HepG2 (cell line): Measurements from ENCODE around the gene WDR48. TPM values are rescaled to one million over a fixed set of nuclear protein-coding genes. Genes with fewer than 3 reads are reported as not detected.
A peak's percentile ranks its signal among the peaks of the same experiment; 100 is the strongest.

Experiments
- ATAC-seq: fragments of 200-7000 bp; cut with Tn5 transposase; 3 replicates; pipeline ENCODE4 v1.9.1; 2020; ENCODE audit warnings: mild to moderate bottlenecking, moderate library complexity
- Bru-seq: library from RNA; stranded (reverse); fragments of 400-500 nt; gene quantifications from one replicate; lab custom pipeline; 2021; lab: Mats Ljungman, UMichigan
- BruChase-seq, 2 experiments: library from RNA; stranded (reverse); fragments of 400-500 nt; gene quantifications; one replicate each; lab custom pipeline; 2021; lab: Mats Ljungman, UMichigan
- BruUV-seq: library from RNA; stranded (reverse); fragments of 400-500 nt; replicated peaks from 2 replicates; lab custom pipeline; 2021; lab: Mats Ljungman, UMichigan
- CTCF ChIA-PET: fragments of 300-600 bp; formaldehyde crosslinking; extraction: SDS; loops from one replicate; lab custom pipeline; 2021; ENCODE audit warnings: low total read pairs, inconsistent platforms, low intra/inter-chr PET ratio; lab: Yijun Ruan, JAX
- POLR2A ChIA-PET: fragments of 350-600 bp; sonication (Branson Sonifier 250); formaldehyde crosslinking; loops from one replicate; lab custom pipeline; 2020; ENCODE audit warnings: antibody characterized with exemption, inconsistent platforms; lab: Yijun Ruan, JAX
- DNase-seq: peaks from one replicate; pipeline ENCODE4 v3.0.0-alpha.2; 2015; ENCODE audit warnings: low spot score
- FAIRE-seq: peaks from 3 replicates; lab custom pipeline; 2011; peaks lifted over from hg19 to GRCh38; lab: Jason Lieb, UNC
- H2AFZ ChIP-seq: one replicate; pipeline ENCODE4 v1.6.1; 2011; ENCODE audit warnings: low read length, inconsistent platforms
- H3K27ac ChIP-seq: fragments of 300-600 bp; 3 replicates; pipeline ENCODE4 v1.8.0; 2011; ENCODE audit warnings: mixed run types, mild to moderate bottlenecking, mixed read lengths, low read length, inconsistent platforms; ENCODE audit not compliant: insufficient read depth; ENCODE audit errors: extremely low read length
- H3K27me3 ChIP-seq, 2 experiments: fragments of 200-600 bp in 1 of 2; 2 replicates in 1 of 2; 3 replicates in 1 of 2; pipeline versions ENCODE4 v1.6.0 to v1.8.0; 2011; ENCODE audit warnings: low read length in 2 of 2, mild to moderate bottlenecking in 2 of 2, moderate library complexity in 2 of 2, inconsistent platforms in 1 of 2; ENCODE audit not compliant: insufficient read depth in 2 of 2, control insufficient read depth in 1 of 2
- H3K36me3 ChIP-seq, 2 experiments: fragments of 200-600 bp in 1 of 2; replicated peaks in 1 of 2; 2 replicates in 1 of 2; 3 replicates in 1 of 2; pipeline versions ENCODE4 v1.5.1 to v1.8.0; 2011; ENCODE audit warnings: low read length in 2 of 2, inconsistent platforms in 1 of 2; ENCODE audit not compliant: insufficient read depth in 2 of 2, control insufficient read depth in 1 of 2
- H3K4me1 ChIP-seq: 2 replicates; pipeline ENCODE4 v1.5.1; 2012; ENCODE audit warnings: low read length, inconsistent platforms; ENCODE audit not compliant: insufficient read depth
- H3K4me2 ChIP-seq: 2 replicates; pipeline ENCODE4 v1.6.0; 2011; ENCODE audit warnings: low read depth, low read length, inconsistent platforms
- H3K4me3 ChIP-seq, 3 experiments: fragments of 200-600 bp in 1 of 3; sonication (generic), shearing (Covaris generic) in 1 of 3; replicated peaks in 1 of 3; 2 replicates each; pipeline ENCODE4 v1.5.1; 2011 to 2016; ENCODE audit warnings: low read length in 3 of 3, inconsistent platforms in 2 of 3, low read depth in 2 of 3, mild to moderate bottlenecking in 2 of 3, control low read depth in 1 of 3, mixed read lengths in 1 of 3; ENCODE audit not compliant: insufficient read depth in 1 of 3
- H3K79me2 ChIP-seq: one replicate; pipeline ENCODE4 v1.6.1; 2011; ENCODE audit warnings: low read length, inconsistent platforms; ENCODE audit not compliant: insufficient read depth
- H3K9ac ChIP-seq: 2 replicates; pipeline ENCODE4 v1.6.0; 2011; ENCODE audit warnings: mild to moderate bottlenecking, low read depth, low read length, inconsistent platforms; ENCODE audit not compliant: insufficient read depth
- H3K9me3 ChIP-seq: 2 replicates; pipeline ENCODE4 v1.5.1; 2012; ENCODE audit warnings: mild to moderate bottlenecking, low read length
- H4K20me1 ChIP-seq: 2 replicates; pipeline ENCODE4 v1.6.0; 2011; ENCODE audit warnings: inconsistent platforms, mild to moderate bottlenecking, low read length, moderate library complexity; ENCODE audit not compliant: insufficient read depth
- AGO2 ChIP-seq: fragments of 200-400 bp; formaldehyde crosslinking; optimal IDR thresholded peaks from 2 replicates; pipeline ENCODE3; 2017; ENCODE audit warnings: mild to moderate bottlenecking, low read depth, low read length, moderate library complexity
- GPN1 ChIP-seq: sonication (generic); formaldehyde crosslinking; IDR thresholded peaks from 2 replicates; pipeline ENCODE4 v1.5.1; 2020; ENCODE audit warnings: missing genetic modification reagents, borderline replicate concordance
- HOXA3 ChIP-seq: sonication (generic); formaldehyde crosslinking; IDR thresholded peaks from 2 replicates; pipeline ENCODE4 v1.5.0; 2020; ENCODE audit warnings: missing genetic modification reagents
- ISL2 ChIP-seq: sonication (generic); formaldehyde crosslinking; IDR thresholded peaks from 2 replicates; pipeline ENCODE4 v1.5.0; 2020; ENCODE audit warnings: missing genetic modification reagents
- KDM3A ChIP-seq: IDR thresholded peaks from 2 replicates; pipeline ENCODE4 v1.6.1; 2018; ENCODE audit warnings: low read depth, missing compliant biosample characterization
- MBD4 ChIP-seq: IDR thresholded peaks from 2 replicates; pipeline ENCODE4 v1.6.1; 2012; ENCODE audit warnings: low read length, inconsistent platforms, borderline replicate concordance
- PTBP1 ChIP-seq: fragments of 200-400 bp; formaldehyde crosslinking; IDR thresholded peaks from 2 replicates; pipeline ENCODE4 v1.6.1; 2018; ENCODE audit warnings: low read length, low read depth; ENCODE audit not compliant: poor library complexity, severe bottlenecking
- RFXAP ChIP-seq: sonication (generic); formaldehyde crosslinking; IDR thresholded peaks from 2 replicates; pipeline ENCODE4 v1.4.0; 2020; ENCODE audit warnings: missing genetic modification reagents, borderline replicate concordance
- SKI ChIP-seq: fragments of 450-650 bp; IDR thresholded peaks from one replicate; pipeline ENCODE4 v1.6.1; 2018; ENCODE audit warnings: mild to moderate bottlenecking; ENCODE audit not compliant: partially characterized antibody
- ZC3H4 ChIP-seq: sonication (generic); formaldehyde crosslinking; IDR thresholded peaks from 2 replicates; pipeline ENCODE4 v1.4.0; 2020; ENCODE audit warnings: missing genetic modification reagents, borderline replicate concordance
- ZFX ChIP-seq: sonication (generic); formaldehyde crosslinking; IDR thresholded peaks from 2 replicates; pipeline ENCODE4 v1.4.0; 2020; ENCODE audit warnings: mild to moderate bottlenecking, low read depth, missing genetic modification reagents, moderate library complexity
- ZNF746 ChIP-seq: sonication (generic); formaldehyde crosslinking; IDR thresholded peaks from 2 replicates; pipeline ENCODE4 v1.8.0; 2022; ENCODE audit warnings: mild to moderate bottlenecking, missing genetic modification reagents
- ZSCAN25 ChIP-seq: sonication (generic); formaldehyde crosslinking; IDR thresholded peaks from 2 replicates; pipeline ENCODE4 v1.8.0; 2022; ENCODE audit warnings: mild to moderate bottlenecking, missing genetic modification reagents
- WGBS: methylation state at CpG from one replicate; pipeline ENCODE4 v1.1.6; 2017; ENCODE audit warnings: low lambda C conversion rate; 5-methylcytosine and 5-hydroxymethylcytosine counted together
- in situ Hi-C: cut with HindIII; loops from 2 replicates; pipeline ENCODE4 v1.10.0; 2017; ENCODE audit warnings: low pct_unique_long_range_greater_than_20kb; ENCODE audit not compliant: extremely low pct_ligation_motif_present
- intact Hi-C: fragments of 100-400 bp; cut with micrococcal nuclease; formaldehyde crosslinking; loops from one replicate; pipeline ENCODE4 v1.10.0; 2022; ENCODE audit not compliant: unreplicated experiment
- long read RNA-seq, 2 experiments: library from RNA in 1 of 2; library from polyadenylated mRNA in 1 of 2; stranded (forward) in 1 of 2; unstranded in 1 of 2; transcript quantifications; one replicate each; pipeline ENCODE4 v2.0.0, GENCODE V29; 2019 to 2022
- polyA minus RNA-seq, 3 experiments: library from RNA; depleted of rRNA, polyadenylated mRNA; stranded (reverse); fragments of >200 nt; gene quantifications; 2 replicates each; pipeline ENCODE4 v1.2.3, GENCODE V29; 2011; ENCODE audit warnings: low replicate concordance in 1 of 3
- polyA plus RNA-seq, 8 experiments: library from polyadenylated mRNA; depleted of rRNA in 3 of 8; stranded (reverse) in 7 of 8; unstranded in 1 of 8; fragments of >200 nt; fragmentation: Illumina TruSeq in 4 of 8; extraction: Trizol in 4 of 8; gene quantifications; 2 replicates each; pipeline versions ENCODE4 v1.2.1 to v1.2.3, GENCODE V29; 2011 to 2016; ENCODE audit warnings: low read depth in 4 of 8, missing spikeins in 1 of 8, mixed read lengths in 1 of 8; ENCODE audit not compliant: insufficient read depth in 1 of 8
- total RNA-seq, 5 experiments: library from RNA; depleted of rRNA; stranded (reverse); fragments of >200 nt; fragmentation: Illumina TruSeq; extraction: Trizol; gene quantifications; 2 replicates each; pipeline ENCODE4 v1.2.3, GENCODE V29; 2016; ENCODE audit warnings: low read depth in 1 of 5
- TF ChIP-seq, protein P1 (sequence below): sonication (generic); formaldehyde crosslinking; conservative IDR thresholded peaks from 2 replicates; pipeline ENCODE4 v1.8.1; 2023; ENCODE audit warnings: missing genetic modification reagents
- TF ChIP-seq, protein P2 (sequence below): sonication (generic); formaldehyde crosslinking; IDR thresholded peaks from 2 replicates; pipeline ENCODE4 v1.9.0; 2022; ENCODE audit warnings: low read depth, missing genetic modification reagents

The WDR48 gene
- total RNA-seq (2016; rRNA removed; fragmentation: Illumina TruSeq; extraction: Trizol) (29.2 and 67.6 TPM in 2 replicates), polyA plus RNA-seq (2011; rRNA removed) (25.9 and 31.2 TPM in 2 replicates), polyA minus RNA-seq (2011; rRNA and poly(A)+ RNA removed; ENCODE audit: low replicate concordance) (15.1 and 21.0 TPM in 2 replicates), Bru-seq, nascent RNA (percentile 85 among the genes with signal in this experiment), BruChase-seq, experiment 1, labeled RNA remaining after a 6-hour chase (percentile 81 among the genes with signal in this experiment), BruChase-seq, experiment 2, labeled RNA remaining after a 2-hour chase (percentile 81 among the genes with signal in this experiment)
- total RNA-seq (2016; cell fraction: cytosol; rRNA removed; fragmentation: Illumina TruSeq; extraction: Trizol; ENCODE audit: low read depth), result 3.7 and 4.5 TPM in 2 replicates
- total RNA-seq (2016; cell fraction: insoluble cytoplasmic fraction; rRNA removed; fragmentation: Illumina TruSeq; extraction: Trizol), result 28.4 and 64.0 TPM in 2 replicates
- total RNA-seq (2016; cell fraction: membrane; rRNA removed; fragmentation: Illumina TruSeq; extraction: Trizol), result 11.9 and 14.2 TPM in 2 replicates
- total RNA-seq (2016; cell fraction: nucleus; rRNA removed; fragmentation: Illumina TruSeq; extraction: Trizol), result 27.2 and 39.9 TPM in 2 replicates
- polyA plus RNA-seq (2011; cell fraction: cytosol; rRNA removed), result 11.0 and 18.5 TPM in 2 replicates
- polyA plus RNA-seq (2011; cell fraction: nucleus; rRNA removed), result 24.5 and 25.2 TPM in 2 replicates
- 30.0 and 35.6 TPM in 2 replicates for polyA plus RNA-seq (2012)
- polyA plus RNA-seq (2016; cell fraction: cytosol; fragmentation: Illumina TruSeq; extraction: Trizol; ENCODE audit: low read depth), result 2.0 and 2.2 TPM in 2 replicates
- polyA plus RNA-seq (2016; cell fraction: insoluble cytoplasmic fraction; fragmentation: Illumina TruSeq; extraction: Trizol; ENCODE audit: low read depth), result 40.6 and 41.7 TPM in 2 replicates
- polyA plus RNA-seq (2016; cell fraction: membrane; fragmentation: Illumina TruSeq; extraction: Trizol; ENCODE audit: low read depth), result 5.0 and 5.6 TPM in 2 replicates
- polyA plus RNA-seq (2016; cell fraction: nucleus; fragmentation: Illumina TruSeq; extraction: Trizol; ENCODE audit: insufficient read depth, low read depth), result 24.5 and 26.5 TPM in 2 replicates
- polyA minus RNA-seq (2011; cell fraction: cytosol; rRNA and poly(A)+ RNA removed), result 20.9 and 35.2 TPM in 2 replicates
- polyA minus RNA-seq (2011; cell fraction: nucleus; rRNA and poly(A)+ RNA removed), result 67.5 and 78.9 TPM in 2 replicates
- long read RNA-seq, experiment 1, transcript WDR48-201 (19 exons, 3,707 nt), result major isoform, 7 of 16 reads
- long read RNA-seq, experiment 1, partial matches to known transcripts, result 9 of 16 reads
- long read RNA-seq, experiment 1, other reads (novel, unspliced or antisense), result 0 of 16 reads
- long read RNA-seq, experiment 2, transcript WDR48-201 (19 exons, 3,707 nt), result major isoform, 13 of 46 reads
- long read RNA-seq, experiment 2, partial matches to known transcripts, result 4 of 46 reads
- long read RNA-seq, experiment 2, other reads (novel, unspliced or antisense), result 29 of 46 reads

DNA sequence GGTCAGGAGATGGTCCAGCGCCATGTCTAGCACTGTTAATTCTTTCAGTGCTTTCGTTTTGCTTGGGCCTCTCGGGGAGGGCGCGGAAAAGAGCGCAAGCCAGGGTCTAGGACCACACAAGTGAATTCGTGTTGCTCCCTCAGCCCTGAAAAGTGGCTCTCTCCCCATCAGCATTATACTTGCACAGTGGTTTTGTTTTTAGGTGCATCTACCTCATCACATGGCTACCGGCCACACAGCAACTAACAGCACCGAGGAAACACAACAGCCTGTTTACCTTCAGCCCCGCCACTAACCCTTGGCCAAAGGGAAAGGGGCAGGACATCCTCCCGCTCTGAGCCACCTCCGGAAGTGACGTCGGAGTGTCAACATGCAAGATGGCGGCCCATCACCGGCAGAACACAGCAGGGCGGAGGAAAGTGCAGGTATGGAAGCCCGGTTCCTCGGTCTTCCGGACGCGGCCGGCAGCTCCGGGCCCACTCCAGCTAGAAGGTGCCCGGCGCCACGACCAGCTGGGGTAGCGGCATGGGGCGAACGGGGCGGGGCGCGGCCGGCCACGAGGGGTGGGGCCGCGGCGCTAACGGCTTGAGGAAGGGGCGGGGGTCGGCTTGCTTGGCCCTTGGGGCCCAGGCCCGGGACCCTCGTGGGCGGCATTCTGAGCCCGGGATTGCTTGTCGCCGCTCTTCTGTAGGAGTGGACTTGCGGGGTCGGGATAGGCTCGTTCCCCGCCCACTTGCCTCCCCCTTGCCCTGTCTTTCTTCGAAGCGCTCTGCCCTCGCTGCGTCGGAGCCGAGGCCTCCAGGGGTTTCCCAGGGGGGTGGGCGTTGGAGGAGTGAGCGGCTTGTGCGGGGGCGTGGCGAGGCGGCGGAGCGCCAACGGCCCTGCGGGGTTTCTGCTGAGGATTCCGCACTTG, at the start of gene WDR48, which contains the start of gene SCN11A:
Gene WDR48, plus strand, starts transcription at position 368 of the 913 bp plus-strand sequence. Its CDS starts 10 bp downstream, at position 378.
Gene SCN11A, minus strand, starts transcription at position 296 of the 913 bp plus-strand sequence. CDS start 101,582 bp downstream, outside the sequence.
- peak within 1 kb of the TSS; percentile 82 for H3K4me2 ChIP-seq
- DNase-seq (peak; percentile 92), ATAC-seq (peak; percentile 98), FAIRE-seq (peak; percentile 77)
- POLR2A ChIA-PET, result no interaction called here
- no peaks in the 10 kb centered on the region for H3K36me3 ChIP-seq
- WGBS, result 2% methylated on average over 16 of the region's 68 CpGs
- no peaks in the 10 kb centered on the region for H3K9me3 ChIP-seq
- peak within 1 kb of the TSS; percentile 74 to 95 (median 86) for H3K4me3 ChIP-seq
- intact Hi-C loops (no loop called here), in situ Hi-C loops (no loop called here)
- peak within 1 kb of the TSS; percentile 86 for H3K9ac ChIP-seq
- no TSS peak for BruUV-seq
- no peaks in the 10 kb centered on the region for H4K20me1 ChIP-seq
- H3K27ac ChIP-seq, result peak within 1 kb of the TSS; percentile 84
- H2AFZ ChIP-seq, result peak within 1 kb of the TSS; percentile 78
- peaks cover 45% of the 10 kb centered on the region for H3K79me2 ChIP-seq
- H3K4me1 ChIP-seq, result peaks cover 26% of the 10 kb centered on the region
- CTCF ChIA-PET, result no interaction called here
- H3K27me3 ChIP-seq, result no peaks in the 10 kb centered on the region; a peak in 2 of 5 replicates
- TF ChIP-seq MBD4, result no peak
- no peak; the same call in 1 of the 2 replicates for TF ChIP-seq GPN1 (CRISPR knock-in tag)
- peak; percentile 56 for TF ChIP-seq AGO2
- no peak; the same call in 1 of the 2 replicates for TF ChIP-seq ZSCAN25
- TF ChIP-seq, protein P1, sequence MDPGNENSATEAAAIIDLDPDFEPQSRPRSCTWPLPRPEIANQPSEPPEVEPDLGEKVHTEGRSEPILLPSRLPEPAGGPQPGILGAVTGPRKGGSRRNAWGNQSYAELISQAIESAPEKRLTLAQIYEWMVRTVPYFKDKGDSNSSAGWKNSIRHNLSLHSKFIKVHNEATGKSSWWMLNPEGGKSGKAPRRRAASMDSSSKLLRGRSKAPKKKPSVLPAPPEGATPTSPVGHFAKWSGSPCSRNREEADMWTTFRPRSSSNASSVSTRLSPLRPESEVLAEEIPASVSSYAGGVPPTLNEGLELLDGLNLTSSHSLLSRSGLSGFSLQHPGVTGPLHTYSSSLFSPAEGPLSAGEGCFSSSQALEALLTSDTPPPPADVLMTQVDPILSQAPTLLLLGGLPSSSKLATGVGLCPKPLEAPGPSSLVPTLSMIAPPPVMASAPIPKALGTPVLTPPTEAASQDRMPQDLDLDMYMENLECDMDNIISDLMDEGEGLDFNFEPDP (CRISPR knock-in tag), result no peak
- TF ChIP-seq KDM3A (CRISPR knock-in tag), result no peak
- TF ChIP-seq ISL2 (CRISPR knock-in tag), result peak; percentile 47; the same call in 1 of the 2 replicates
- no peak for TF ChIP-seq SKI
- peak; percentile 97 for TF ChIP-seq ZFX (CRISPR knock-in tag)
- no peak for TF ChIP-seq ZNF746 (CRISPR knock-in tag)
- no peak for TF ChIP-seq PTBP1
- peak; percentile 97 for TF ChIP-seq HOXA3 (CRISPR knock-in tag)
- no peak for TF ChIP-seq ZC3H4
- TF ChIP-seq, protein P2, sequence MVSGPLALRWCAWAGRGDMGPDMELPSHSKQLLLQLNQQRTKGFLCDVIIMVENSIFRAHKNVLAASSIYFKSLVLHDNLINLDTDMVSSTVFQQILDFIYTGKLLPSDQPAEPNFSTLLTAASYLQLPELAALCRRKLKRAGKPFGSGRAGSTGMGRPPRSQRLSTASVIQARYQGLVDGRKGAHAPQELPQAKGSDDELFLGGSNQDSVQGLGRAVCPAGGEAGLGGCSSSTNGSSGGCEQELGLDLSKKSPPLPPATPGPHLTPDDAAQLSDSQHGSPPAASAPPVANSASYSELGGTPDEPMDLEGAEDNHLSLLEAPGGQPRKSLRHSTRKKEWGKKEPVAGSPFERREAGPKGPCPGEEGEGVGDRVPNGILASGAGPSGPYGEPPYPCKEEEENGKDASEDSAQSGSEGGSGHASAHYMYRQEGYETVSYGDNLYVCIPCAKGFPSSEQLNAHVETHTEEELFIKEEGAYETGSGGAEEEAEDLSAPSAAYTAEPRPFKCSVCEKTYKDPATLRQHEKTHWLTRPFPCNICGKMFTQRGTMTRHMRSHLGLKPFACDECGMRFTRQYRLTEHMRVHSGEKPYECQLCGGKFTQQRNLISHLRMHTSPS, result no peak
- TF ChIP-seq RFXAP (CRISPR knock-in tag), result peak; percentile 78; the same call in 1 of the 2 replicates
